Measurements from ENCODE around the gene COL9A3.
"Not testable (repeated sequence)": the region's sequence is repeated elsewhere in the genome, so short reads cannot be mapped to it uniquely, and the experiment has no call there.

The COL9A3 gene

DNA sequence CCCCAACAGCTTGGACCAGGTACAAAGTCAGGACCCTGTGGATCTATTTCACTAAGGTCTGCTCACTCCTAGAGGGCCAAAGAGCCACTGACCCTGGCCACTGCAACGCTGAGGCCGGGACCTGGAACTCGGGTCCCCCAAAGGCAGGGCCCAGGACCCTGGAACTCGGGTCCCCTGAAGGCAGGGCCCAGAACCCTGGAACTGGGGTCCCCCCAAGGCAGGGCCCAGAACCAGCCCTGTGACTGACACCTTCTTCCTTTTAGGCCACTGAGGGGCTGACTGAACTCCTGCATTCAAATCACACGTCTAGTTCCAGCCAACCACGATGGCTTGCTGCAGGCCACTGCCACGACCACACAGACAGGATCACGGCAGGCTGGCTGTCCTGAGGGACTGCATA lies 35.3 kb downstream of the COL9A3 start:
- Histone ChIP-seq H3K27ac (no peak overlapping the region), H3K9me3 (ENCODE audit: low read depth, low read length) (no peaks in the 10 kb centered on the region), H3K4me3 (no peak overlapping the region), H3K36me3 (ENCODE audit: insufficient read depth, low read length) (peaks cover 34% of the 10 kb centered on the region), H3K9ac (ENCODE audit: insufficient read length) (no peak overlapping the region)
- no peak for DNase-seq (ENCODE audit: low read depth, low spot score)
- TF ChIP-seq POLR2AphosphoS5 (IDR thresholded peaks at IDR 0.05; ENCODE audit: borderline replicate concordance, low read depth, low read length) (no peak), FOXP2 (optimal IDR thresholded peaks at IDR 0.05; ENCODE audit: control extremely low read depth, extremely low read length, insufficient read depth) (no peak), EZH2 (IDR thresholded peaks at IDR 0.05) (no peak)

- H3K27ac ChIP-seq, result no peak overlapping the region
- no peaks in the 10 kb centered on the region for H3K9me3 ChIP-seq (ENCODE audit: low read depth, low read length)
- peaks cover 40% of the 10 kb centered on the region for H3K36me3 ChIP-seq (ENCODE audit: insufficient read depth, low read length)
- no peak for DNase-seq (ENCODE audit: low read depth, low spot score)
- no peak overlapping the region for H3K9ac ChIP-seq (ENCODE audit: insufficient read length)
- no peak for TF ChIP-seq EZH2 (IDR thresholded peaks at IDR 0.05)
- no peak for TF ChIP-seq POLR2AphosphoS5 (IDR thresholded peaks at IDR 0.05; ENCODE audit: borderline replicate concordance, low read depth, low read length)
- no peak for TF ChIP-seq FOXP2 (optimal IDR thresholded peaks at IDR 0.05; ENCODE audit: control extremely low read depth, extremely low read length, insufficient read depth)
- H3K4me3 ChIP-seq, result no peak overlapping the region
Measured at GRCh38 chr20:62852841-62853240, 36.0 kb downstream of the COL9A3 start.

DNA sequence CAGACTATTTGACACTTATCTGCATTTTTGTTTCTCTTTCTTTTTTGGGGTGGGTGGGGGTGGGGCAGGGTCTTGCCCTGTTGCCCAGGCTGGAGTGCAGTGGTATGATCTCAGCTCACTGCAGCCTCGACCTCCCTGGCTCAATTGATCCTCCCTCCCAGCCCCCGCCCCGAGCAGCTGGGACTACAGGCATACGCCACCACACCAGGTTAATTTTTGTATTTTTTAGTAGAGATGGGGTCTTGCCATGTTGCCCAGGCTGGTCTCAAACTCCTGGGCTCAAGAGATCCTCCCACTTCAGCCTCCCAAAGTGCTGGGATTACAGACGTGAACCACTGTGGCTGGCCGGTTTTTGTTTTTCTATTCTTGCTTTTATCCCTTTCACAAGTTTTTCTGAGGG lies 36.5 kb downstream of the COL9A3 start:
- H3K27ac ChIP-seq; DNase-seq (ENCODE audit: low read depth, low spot score); H3K9ac ChIP-seq (ENCODE audit: insufficient read length); H3K4me3 ChIP-seq; H3K9me3 ChIP-seq (ENCODE audit: low read depth, low read length): not testable (repeated sequence)
- peaks cover 40% of the 10 kb centered on the region for H3K36me3 ChIP-seq (ENCODE audit: insufficient read depth, low read length)

- Histone ChIP-seq H3K27ac (no peak overlapping the region), H3K36me3 (ENCODE audit: insufficient read depth, low read length) (peaks cover 44% of the 10 kb centered on the region), H3K9ac (ENCODE audit: insufficient read length) (no peak overlapping the region), H3K9me3 (ENCODE audit: low read depth, low read length) (no peaks in the 10 kb centered on the region), H3K4me3 (no peak overlapping the region)
- no peak for TF ChIP-seq POLR2AphosphoS5 (IDR thresholded peaks at IDR 0.05; ENCODE audit: borderline replicate concordance, low read depth, low read length)
- no peak for TF ChIP-seq EZH2 (IDR thresholded peaks at IDR 0.05)
- no peak for TF ChIP-seq FOXP2 (optimal IDR thresholded peaks at IDR 0.05; ENCODE audit: control extremely low read depth, extremely low read length, insufficient read depth)
- no peak for DNase-seq (ENCODE audit: low read depth, low spot score)
Measured at GRCh38 chr20:62854121-62854520, 37.3 kb downstream of the COL9A3 start.

DNA sequence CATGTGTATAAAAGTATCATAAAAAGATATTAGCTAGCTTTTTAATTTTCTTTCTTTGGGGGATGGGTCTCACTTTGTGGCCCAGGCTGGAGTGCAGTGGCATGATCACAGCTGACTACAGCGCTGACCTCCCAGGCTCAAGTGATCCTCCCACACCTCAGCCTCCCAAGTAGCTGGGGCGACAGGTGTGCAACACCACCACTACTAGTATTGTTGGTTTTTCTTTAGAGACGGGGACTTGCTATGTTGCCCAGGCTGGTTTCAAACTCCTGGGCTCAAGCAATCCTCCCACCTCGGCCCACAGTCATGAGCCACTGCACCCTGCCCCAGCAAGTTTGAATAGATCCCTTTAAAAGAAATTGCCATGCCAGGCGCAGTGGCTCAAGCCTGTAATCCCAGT lies 38.3 kb downstream of the COL9A3 start:
- Histone ChIP-seq H3K4me3 (no peak overlapping the region), H3K9ac (ENCODE audit: insufficient read length) (no peak overlapping the region), H3K36me3 (ENCODE audit: insufficient read depth, low read length) (peaks cover 45% of the 10 kb centered on the region), H3K27ac (no peak overlapping the region), H3K9me3 (ENCODE audit: low read depth, low read length) (no peaks in the 10 kb centered on the region)
- no peak for DNase-seq (ENCODE audit: low read depth, low spot score)
- TF ChIP-seq POLR2AphosphoS5 (IDR thresholded peaks at IDR 0.05; ENCODE audit: borderline replicate concordance, low read depth, low read length), result no peak
- no peak for TF ChIP-seq EZH2 (IDR thresholded peaks at IDR 0.05)
- no peak for TF ChIP-seq FOXP2 (optimal IDR thresholded peaks at IDR 0.05; ENCODE audit: control extremely low read depth, extremely low read length, insufficient read depth)

- H3K9ac ChIP-seq (ENCODE audit: insufficient read length), result no peak overlapping the region
- DNase-seq (ENCODE audit: low read depth, low spot score), result no peak
- H3K36me3 ChIP-seq (ENCODE audit: insufficient read depth, low read length), result peaks cover 44% of the 10 kb centered on the region
- no peak overlapping the region for H3K27ac ChIP-seq
- no peaks in the 10 kb centered on the region for H3K9me3 ChIP-seq (ENCODE audit: low read depth, low read length)
- H3K4me3 ChIP-seq, result no peak overlapping the region
- TF ChIP-seq EZH2 (IDR thresholded peaks at IDR 0.05), result no peak
- TF ChIP-seq FOXP2 (optimal IDR thresholded peaks at IDR 0.05; ENCODE audit: control extremely low read depth, extremely low read length, insufficient read depth), result no peak
- TF ChIP-seq POLR2AphosphoS5 (IDR thresholded peaks at IDR 0.05; ENCODE audit: borderline replicate concordance, low read depth, low read length), result no peak
Measured at GRCh38 chr20:62856931-62857619, 40.2 kb downstream of the COL9A3 start.

DNA sequence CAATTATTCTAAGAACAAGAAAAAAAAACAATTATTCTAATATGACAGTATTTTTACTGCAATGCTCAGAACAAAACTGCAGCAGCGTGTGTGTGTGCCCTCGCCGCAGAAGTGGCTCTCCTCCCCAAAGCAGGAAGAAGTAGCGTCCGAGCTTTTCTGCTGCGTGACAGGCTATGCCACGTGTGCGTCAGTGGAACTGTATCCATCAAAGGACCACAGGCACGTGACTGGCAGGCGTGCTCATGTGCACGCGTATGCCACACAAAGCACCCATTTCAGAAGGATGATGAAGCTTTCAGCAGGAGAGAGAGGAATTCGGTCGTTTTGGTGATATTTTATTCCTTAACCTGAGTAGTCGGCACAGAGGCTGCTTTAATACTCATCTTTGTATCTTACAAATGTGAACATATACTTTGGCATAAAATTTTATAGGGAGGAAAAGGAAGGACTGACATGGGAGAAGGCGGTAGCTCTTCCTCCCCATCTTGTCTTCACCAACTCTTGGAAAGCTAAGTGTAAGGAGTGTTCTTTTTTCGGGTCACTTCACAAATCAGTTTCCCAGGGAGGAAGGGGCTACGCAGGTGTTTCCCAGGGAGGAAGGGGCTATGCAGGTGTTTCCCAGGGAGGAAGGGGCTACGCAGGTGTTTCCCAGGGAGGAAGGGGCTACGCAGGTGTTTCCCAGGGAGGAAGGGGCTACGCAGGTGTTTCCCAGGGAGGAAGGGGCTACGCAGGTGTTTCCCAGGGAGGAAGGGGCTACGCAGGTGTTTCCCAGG lies 41.4 kb downstream of the COL9A3 start:
- Histone ChIP-seq H3K36me3 (ENCODE audit: insufficient read depth, low read length) (peaks cover 34% of the 10 kb centered on the region), H3K9ac (ENCODE audit: insufficient read length) (no peak overlapping the region), H3K9me3 (ENCODE audit: low read depth, low read length) (no peaks in the 10 kb centered on the region), H3K4me3 (no peak overlapping the region), H3K27ac (no peak overlapping the region)
- TF ChIP-seq FOXP2 (optimal IDR thresholded peaks at IDR 0.05; ENCODE audit: control extremely low read depth, extremely low read length, insufficient read depth) (no peak), POLR2AphosphoS5 (IDR thresholded peaks at IDR 0.05; ENCODE audit: borderline replicate concordance, low read depth, low read length) (no peak), EZH2 (IDR thresholded peaks at IDR 0.05) (no peak)
- DNase-seq (ENCODE audit: low read depth, low spot score), result no peak

- Histone ChIP-seq H3K36me3 (ENCODE audit: insufficient read depth, low read length) (peaks cover 22% of the 10 kb centered on the region), H3K27ac (no peak overlapping the region), H3K4me3 (peak overlapping the region; percentile 79), H3K9me3 (ENCODE audit: low read depth, low read length) (0 out of 2 replicates have a peak, but pooled peaks cover 4% of the 10 kb centered on the region), H3K9ac (ENCODE audit: insufficient read length) (peak overlapping the region; percentile 72)
- no peak for TF ChIP-seq POLR2AphosphoS5 (IDR thresholded peaks at IDR 0.05; ENCODE audit: borderline replicate concordance, low read depth, low read length)
- no peak for TF ChIP-seq FOXP2 (optimal IDR thresholded peaks at IDR 0.05; ENCODE audit: control extremely low read depth, extremely low read length, insufficient read depth)
- no peak for TF ChIP-seq EZH2 (IDR thresholded peaks at IDR 0.05)
- no peak for DNase-seq (ENCODE audit: low read depth, low spot score)
Measured at GRCh38 chr20:62859721-62860120, 42.9 kb downstream of the COL9A3 start.
